NCI-H510A (cell line): Measurements from ENCODE around the gene NFYC.
"Not testable (repeated sequence)": the region's sequence is repeated elsewhere in the genome, so short reads cannot be mapped to it uniquely, and the experiment has no call there.

Source experiments
- DNase-seq: peaks from one replicate; lab custom pipeline; 2025; lab: John Stamatoyannopoulos, UW

Gene NFYC

GRCh38 chr1:40665335-40666171 lies 26.0 kb upstream of the NFYC start, which contains the start of gene RIMS3:
Gene RIMS3 (minus strand): TSS chr1:40665682. CDS start chr1:40641925, 23,757 bp downstream.
- peak; percentile 70 for DNase-seq

GRCh38 chr1:40668769-40669525 lies 22.6 kb upstream of the NFYC start:
- peak; percentile 74 for DNase-seq

DNA sequence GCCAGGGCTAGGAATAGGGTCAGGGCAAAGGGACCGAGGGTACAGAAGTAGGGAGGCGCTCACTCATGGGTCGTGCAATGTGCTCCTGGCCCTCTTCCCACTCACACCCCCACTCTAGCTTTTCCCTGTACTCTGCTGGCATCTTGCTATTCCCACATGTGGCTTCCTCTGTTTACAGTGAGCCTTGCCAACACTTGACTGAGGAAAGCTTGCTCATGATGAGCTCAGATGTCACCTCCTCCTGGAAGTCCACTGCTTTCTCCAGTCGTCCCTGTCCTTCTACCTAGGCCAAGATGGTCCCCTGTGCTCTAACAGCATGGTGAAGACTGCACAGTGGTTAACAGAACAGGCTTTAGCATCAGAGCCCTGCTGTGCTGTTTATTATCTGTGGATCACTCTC lies 18.1 kb upstream of the NFYC start:
- DNase-seq = no peak

GRCh38 chr1:40676501-40676900 lies 15.0 kb upstream of the NFYC start:
- DNase-seq = no peak

DNA sequence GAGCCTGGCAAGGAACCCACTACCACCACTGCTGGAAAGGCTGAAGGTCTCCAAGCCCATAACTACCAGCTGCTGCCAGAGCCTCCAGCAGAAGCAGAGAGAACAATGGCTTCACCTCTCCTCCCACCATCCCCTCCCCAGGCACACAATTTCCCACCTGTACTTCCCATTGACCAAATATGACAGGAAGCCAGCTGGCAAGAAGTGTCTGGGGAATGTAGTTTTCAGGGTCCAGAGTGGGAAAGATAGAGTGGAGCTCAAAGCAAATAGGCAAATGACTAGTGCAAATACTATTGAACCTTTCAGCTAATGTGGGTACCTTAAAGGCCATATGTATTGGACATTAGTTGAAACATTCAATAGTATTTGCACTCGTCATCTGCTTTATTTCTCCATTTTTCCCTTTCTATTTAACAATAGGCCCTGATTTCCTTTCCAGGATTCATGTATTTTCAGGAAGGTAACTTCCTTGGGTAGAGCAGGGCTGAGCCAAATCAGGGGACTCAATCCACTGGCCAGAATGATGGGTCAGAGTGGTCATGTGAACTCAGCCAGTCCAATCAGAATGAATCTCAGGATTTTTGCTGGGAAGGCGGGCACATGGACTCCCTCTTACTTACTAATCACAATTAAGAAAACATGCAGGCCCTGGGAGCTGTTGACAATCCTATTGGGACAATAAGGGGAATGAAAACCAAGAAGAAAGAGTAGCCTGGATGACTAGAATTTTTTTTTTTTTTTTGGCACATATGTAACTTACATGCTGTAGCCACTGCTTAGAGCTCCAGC lies 12.1 kb upstream of the NFYC start:
- no peak for DNase-seq

GRCh38 chr1:40684669-40685068 lies 6.8 kb upstream of the NFYC start:
- DNase-seq = no peak

DNA sequence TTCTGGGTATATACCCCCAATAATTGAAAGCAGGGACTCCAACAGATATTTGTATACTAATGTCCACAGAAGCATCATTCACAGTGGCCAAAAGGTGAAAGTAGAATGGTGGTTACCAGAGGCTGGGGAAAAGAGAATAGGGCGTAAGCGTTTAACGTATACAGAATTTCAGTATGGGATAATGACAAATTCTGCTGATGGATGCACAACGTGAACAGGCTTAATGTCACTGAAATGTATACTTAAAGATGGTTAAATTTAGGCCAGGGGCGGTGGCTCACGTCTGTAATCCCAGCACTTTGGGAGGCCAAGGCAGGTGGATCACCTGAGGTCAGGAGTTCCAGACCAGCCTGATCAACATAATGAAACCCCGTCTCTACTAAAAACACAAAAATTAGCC lies 4.4 kb upstream of the NFYC start:
- no peak for DNase-seq

DNA sequence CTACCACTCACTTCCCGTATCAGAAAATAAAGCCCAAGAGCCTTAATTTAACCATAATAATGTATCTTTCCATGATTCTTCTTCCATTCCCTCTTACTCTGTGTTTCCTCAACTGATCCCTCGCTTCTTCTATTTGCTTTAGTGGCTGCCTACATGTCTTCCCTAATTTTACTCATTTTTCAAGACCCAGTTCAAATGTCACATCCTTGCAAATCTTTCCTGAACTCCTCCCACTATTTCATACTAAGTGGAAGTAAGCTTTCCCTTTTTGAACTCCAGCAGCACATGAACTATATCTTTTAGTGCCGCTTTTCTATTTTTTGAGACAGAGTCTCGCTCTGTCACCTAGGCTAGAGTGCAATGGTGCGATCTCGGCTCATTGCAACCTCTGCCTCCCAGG lies 3.8 kb upstream of the NFYC start:
- DNase-seq = no peak

- DNase-seq = no peak
Observed at GRCh38 chr1:40689737-40690136, 1.8 kb upstream of the NFYC start.

GRCh38 chr1:40690771-40691537 lies 550 bp upstream of the NFYC start:
- no peak for DNase-seq

DNA sequence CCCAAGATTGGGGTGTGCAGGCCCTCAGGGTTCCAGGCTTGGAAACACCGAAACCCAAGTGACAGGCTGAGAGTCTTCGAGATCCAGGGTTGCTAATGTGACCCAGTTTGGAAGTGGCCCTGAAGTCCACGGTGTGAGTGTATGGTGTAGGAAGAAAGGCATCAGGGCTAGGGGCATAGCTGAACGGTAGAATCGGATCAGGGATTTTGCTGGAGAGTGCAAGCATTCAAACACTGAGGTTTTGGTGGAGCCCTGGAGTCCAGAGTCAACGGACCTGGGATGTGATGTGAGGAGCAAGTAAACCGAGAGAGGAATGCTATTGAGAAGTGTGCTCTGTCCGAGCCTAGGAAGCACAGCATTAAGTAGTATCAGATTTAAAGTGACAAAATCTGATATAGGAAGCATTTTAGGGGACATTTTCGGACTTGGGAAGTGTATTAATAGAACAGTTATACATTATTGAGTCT lies 958 bp downstream of the NFYC start:
- no peak for DNase-seq

DNA sequence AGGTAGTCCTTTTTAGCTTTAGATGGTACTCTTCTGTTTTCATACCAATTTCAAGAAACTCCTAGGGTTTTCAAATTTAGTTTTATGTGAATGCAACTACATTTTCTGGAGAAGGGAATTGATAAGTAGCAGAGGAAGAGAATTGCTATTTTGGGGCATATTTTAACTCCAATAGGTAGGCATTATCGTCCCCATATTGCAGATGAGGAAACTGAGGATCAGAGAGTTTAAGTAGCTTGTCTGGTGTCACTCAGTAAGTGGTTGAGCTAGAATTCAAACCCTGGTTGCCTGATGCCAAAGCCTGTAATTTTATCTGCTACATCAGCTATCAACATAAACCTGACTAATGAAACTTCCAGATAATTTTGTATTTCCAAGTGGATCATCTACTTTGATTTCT lies 1.9 kb downstream of the NFYC start:
- DNase-seq = no peak

GRCh38 chr1:40694353-40694874 lies 2.9 kb downstream of the NFYC start:
- no peak for DNase-seq

DNA sequence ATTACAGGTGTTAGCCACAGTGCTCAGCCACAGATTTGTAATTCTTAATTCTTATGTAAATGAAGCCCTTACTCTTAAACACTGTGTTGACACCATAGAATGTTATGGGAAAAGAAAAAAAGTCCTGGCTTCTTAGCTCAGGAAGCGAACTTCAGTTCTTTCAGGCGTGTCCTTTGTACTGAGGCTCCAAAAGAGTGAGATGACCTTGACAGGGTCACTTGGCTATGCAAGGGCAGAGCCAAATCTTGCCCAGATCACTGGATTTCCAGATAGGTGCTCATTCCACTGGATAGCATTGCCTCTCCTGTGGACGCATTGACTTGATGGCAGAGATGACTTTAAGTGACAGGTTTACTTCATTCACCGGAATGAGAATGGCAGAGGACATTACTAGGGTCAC lies 4.8 kb downstream of the NFYC start:
- no peak for DNase-seq

DNA sequence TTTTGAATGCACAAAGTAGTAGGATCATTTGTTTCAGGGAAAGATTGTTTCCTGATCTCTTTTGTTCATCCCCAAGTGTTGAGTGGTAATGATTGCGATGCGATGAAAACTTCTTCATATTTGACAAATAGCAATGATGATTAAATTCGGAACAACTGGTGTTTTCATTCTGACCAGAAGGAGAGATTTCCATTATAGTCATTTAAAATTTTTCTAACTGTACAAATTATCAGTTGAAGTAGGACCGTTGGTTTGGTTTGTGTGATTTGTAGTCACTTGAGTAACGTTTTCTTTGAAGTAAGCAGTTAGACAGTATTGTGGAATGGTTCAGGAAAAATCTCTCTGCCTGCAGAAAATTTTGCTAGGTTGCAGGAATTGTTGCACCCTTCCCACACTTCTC lies 5.9 kb downstream of the NFYC start:
- no peak for DNase-seq

GRCh38 chr1:40699787-40700186 lies 8.3 kb downstream of the NFYC start:
- no peak for DNase-seq

DNA sequence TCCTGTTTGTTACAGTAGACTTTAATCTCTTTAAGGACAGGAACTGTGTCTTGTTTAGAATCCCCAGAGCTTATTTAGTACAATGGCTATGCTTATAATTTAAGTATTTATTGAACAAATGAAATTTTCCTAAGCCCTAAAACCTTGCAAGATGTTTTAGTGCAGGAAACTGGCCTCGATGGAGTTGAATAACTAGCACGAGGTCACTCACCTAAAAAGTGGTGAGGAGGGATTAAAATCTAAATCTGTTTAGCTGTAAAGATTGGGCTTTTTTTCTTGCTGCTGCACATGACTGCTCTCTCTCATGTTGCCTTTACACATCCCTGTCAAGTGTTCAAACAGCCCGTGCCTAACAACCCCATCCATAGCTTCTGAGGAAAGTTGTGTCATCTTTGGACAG lies 10.2 kb downstream of the NFYC start:
- no peak for DNase-seq

DNA sequence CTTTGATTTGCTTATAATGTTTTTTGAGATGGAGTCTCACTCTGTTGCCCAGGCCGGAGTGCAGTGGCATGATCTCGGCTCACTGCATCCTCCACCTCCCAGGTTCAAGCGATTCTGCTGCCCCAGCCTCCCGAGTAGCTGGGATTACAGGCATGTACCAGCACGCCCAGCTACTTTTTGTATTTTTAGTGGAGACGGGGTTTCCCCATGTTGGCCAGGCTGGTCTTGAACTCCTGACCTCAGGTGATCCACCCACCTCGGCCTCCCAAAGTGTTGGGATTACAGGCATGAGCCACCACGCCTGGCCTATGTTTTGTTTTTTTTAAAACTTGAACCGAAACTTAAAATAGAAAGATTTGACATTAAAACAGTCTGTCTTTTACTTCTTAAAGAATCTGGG lies 11.3 kb downstream of the NFYC start:
- DNase-seq = not testable (repeated sequence)

DNA sequence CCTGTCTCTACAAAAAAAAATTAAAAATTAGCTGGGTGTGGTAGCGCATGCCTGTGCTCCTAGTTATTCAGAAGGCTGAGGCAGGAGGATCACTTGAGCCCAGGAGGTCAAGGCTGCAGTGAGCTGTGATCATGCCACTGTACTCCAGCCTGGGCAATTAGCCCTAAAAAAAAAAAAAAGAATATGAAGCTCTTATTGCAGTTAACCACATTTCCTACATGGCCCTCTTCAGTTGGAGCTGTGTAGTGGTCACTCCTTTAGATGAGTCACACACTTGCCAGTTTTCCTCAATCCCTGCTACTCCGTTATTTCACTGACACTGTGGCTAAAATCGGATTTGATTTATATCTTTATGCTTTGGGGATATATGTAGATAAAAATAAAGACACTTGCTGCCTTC lies 11.8 kb downstream of the NFYC start:
- DNase-seq = no peak

- DNase-seq = no peak
Observed at GRCh38 chr1:40704817-40705733, 13.6 kb downstream of the NFYC start.
